ENCODE data around the gene IL36B. TPM values are rescaled to one million over a fixed set of nuclear protein-coding genes. Genes with fewer than 3 reads are reported as not detected.

IL36B gene
- total and polyA plus RNA-seq, 10 donors: not detected

- DNase-seq: no peak
- intact Hi-C loops (cut with DNase I; ENCODE audit: low total_unique reads): no loop called here
- no peaks in the 10 kb centered on the region for H3K9me3 ChIP-seq
- no peak overlapping the region for H3K4me3 ChIP-seq
- TF ChIP-seq POLR2AphosphoS5 (IDR thresholded peaks at IDR 0.05) (no peak), CTCF (IDR thresholded peaks at IDR 0.05 in 8 of 11, conservative IDR thresholded peaks at IDR 0.05 in 3 of 11) (no peak), POLR2A (IDR thresholded peaks at IDR 0.05) (no peak)
- H3K27ac ChIP-seq: no peak overlapping the region
- no peaks in the 10 kb centered on the region for H3K4me1 ChIP-seq
- no peaks in the 10 kb centered on the region for H3K36me3 ChIP-seq
- 73 to 83% (median 77%) methylated on average over 8 of the region's 8 CpGs for WGBS, 5 donors
- peaks cover 0 to 25% (median 0%) of the 10 kb centered on the region in 7 donors for H3K27me3 ChIP-seq (replicated peaks in 1 of 7)
Measured at GRCh38 chr2:113012436-113013335, 40.0 kb downstream of the IL36B start.

- no peak for DNase-seq
- Histone ChIP-seq H3K4me1 (no peaks in the 10 kb centered on the region), H3K4me3 (no peak overlapping the region), H3K36me3 (no peaks in the 10 kb centered on the region), H3K9me3 (no peaks in the 10 kb centered on the region), H3K27ac (no peak overlapping the region), H3K27me3 (replicated peaks in 1 of 7) (peaks cover 0 to 16% (median 0%) of the 10 kb centered on the region in 7 donors)
- WGBS, 5 donors: 92 to 100% (median 98%) methylated on average over 1 of the region's 1 CpG
- intact Hi-C loops (cut with DNase I; ENCODE audit: low total_unique reads): no loop called here
- no peak for TF ChIP-seq POLR2AphosphoS5 (IDR thresholded peaks at IDR 0.05)
- no peak for TF ChIP-seq CTCF (IDR thresholded peaks at IDR 0.05 in 8 of 11, conservative IDR thresholded peaks at IDR 0.05 in 3 of 11)
- TF ChIP-seq POLR2A (IDR thresholded peaks at IDR 0.05): no peak
Measured at GRCh38 chr2:113011108-113011507, 41.6 kb downstream of the IL36B start.

- intact Hi-C loops (cut with DNase I; ENCODE audit: low total_unique reads): no loop called here
- H3K9me3 ChIP-seq: no peaks in the 10 kb centered on the region
- H3K27me3 ChIP-seq (replicated peaks in 1 of 7): peaks cover 0 to 6% (median 0%) of the 10 kb centered on the region in 7 donors
- no peak overlapping the region for H3K4me3 ChIP-seq
- no peaks in the 10 kb centered on the region for H3K36me3 ChIP-seq
- DNase-seq: no peak
- 46 to 62% (median 51%) methylated on average over 2 of the region's 2 CpGs for WGBS, 5 donors
- no peak overlapping the region for H3K27ac ChIP-seq
- H3K4me1 ChIP-seq: no peaks in the 10 kb centered on the region
- TF ChIP-seq CTCF (IDR thresholded peaks at IDR 0.05 in 8 of 11, conservative IDR thresholded peaks at IDR 0.05 in 3 of 11) (no peak), POLR2AphosphoS5 (IDR thresholded peaks at IDR 0.05) (no peak), POLR2A (IDR thresholded peaks at IDR 0.05) (no peak)
Measured at GRCh38 chr2:113010088-113010487, 42.6 kb downstream of the IL36B start.

GRCh38 chr2:113009622-113010021 lies 43.0 kb downstream of the IL36B start:
- Histone ChIP-seq H3K27me3 (replicated peaks in 1 of 7) (peaks cover 0 to 5% (median 0%) of the 10 kb centered on the region in 7 donors), H3K9me3 (no peaks in the 10 kb centered on the region), H3K27ac (no peak overlapping the region), H3K4me3 (no peak overlapping the region), H3K36me3 (no peaks in the 10 kb centered on the region), H3K4me1 (no peaks in the 10 kb centered on the region)
- intact Hi-C loops (cut with DNase I; ENCODE audit: low total_unique reads): no loop called here
- TF ChIP-seq POLR2A (IDR thresholded peaks at IDR 0.05) (no peak), CTCF (IDR thresholded peaks at IDR 0.05 in 8 of 11, conservative IDR thresholded peaks at IDR 0.05 in 3 of 11) (no peak), POLR2AphosphoS5 (IDR thresholded peaks at IDR 0.05) (no peak)
- 61 to 78% (median 73%) methylated on average over 1 of the region's 1 CpG for whole genome bisulfite sequencing, 5 donors
- DNase-seq: no peak

Measured in spleen (tissue), 11 donors.